Memory B cell (primary cell): ENCODE measurements around the gene OR2T5.
"Not testable (repeated sequence)": the region's sequence is repeated elsewhere in the genome, so short reads cannot be mapped to it uniquely, and the experiment has no call there.

ENCODE experiments used
- ATAC-seq: fragments of 150-1000 bp; cut with Tn5 transposase; 2 replicates; pipeline ENCODE4 v1.10.0; 2021; ENCODE audit warnings: low read depth, mild to moderate bottlenecking, moderate library complexity
- DNase-seq, 2 donors: peaks; one replicate each; pipeline ENCODE4 v3.0.0; 2022; ENCODE audit warnings: low spot score in 2 of 2
- H3K27ac Mint-ChIP-seq: one replicate; pipeline ENCODE4 v1.8.0; 2022; ENCODE audit warnings: mild to moderate bottlenecking, moderate library complexity, mixed read lengths
- H3K27me3 Mint-ChIP-seq: one replicate; pipeline ENCODE4 v1.8.0; 2022; ENCODE audit warnings: mixed read lengths
- H3K36me3 Mint-ChIP-seq: one replicate; pipeline ENCODE4 v1.8.0; 2022; ENCODE audit warnings: mild to moderate bottlenecking, mixed read lengths
- H3K4me1 Mint-ChIP-seq: one replicate; pipeline ENCODE4 v1.8.0; 2022; ENCODE audit warnings: mixed read lengths
- H3K4me3 Mint-ChIP-seq: one replicate; pipeline ENCODE4 v1.8.0; 2022; ENCODE audit warnings: mild to moderate bottlenecking, moderate library complexity, mixed read lengths
- H3K9me3 Mint-ChIP-seq: one replicate; pipeline ENCODE4 v1.8.0; 2022; ENCODE audit warnings: mixed read lengths

The OR2T5 gene

GRCh38 chr1:248488289-248488688 is at the start of gene OR2T5:
OR2T5 (plus strand) TSS chr1:248488589; CDS start chr1:248488589, 0 bp downstream.
- H3K27ac Mint-ChIP-seq, H3K27me3 Mint-ChIP-seq, H3K4me1 Mint-ChIP-seq, DNase-seq, H3K36me3 Mint-ChIP-seq, ATAC-seq, H3K9me3 Mint-ChIP-seq, H3K4me3 Mint-ChIP-seq: not testable (repeated sequence)

- not testable (repeated sequence) for H3K27me3 Mint-ChIP-seq, DNase-seq, H3K4me3 Mint-ChIP-seq, ATAC-seq, H3K27ac Mint-ChIP-seq, H3K36me3 Mint-ChIP-seq, H3K9me3 Mint-ChIP-seq, H3K4me1 Mint-ChIP-seq
Measured at GRCh38 chr1:248438668-248439067, 49.7 kb upstream of the OR2T5 start.

GRCh38 chr1:248439283-248439682 is 49.1 kb upstream of the OR2T5 start:
- H3K27me3 Mint-ChIP-seq, DNase-seq, H3K27ac Mint-ChIP-seq, H3K4me3 Mint-ChIP-seq, H3K4me1 Mint-ChIP-seq, ATAC-seq, H3K9me3 Mint-ChIP-seq, H3K36me3 Mint-ChIP-seq: not testable (repeated sequence)

GRCh38 chr1:248442500-248443277 is 45.7 kb upstream of the OR2T5 start:
- not testable (repeated sequence) for DNase-seq, H3K27me3 Mint-ChIP-seq, H3K27ac Mint-ChIP-seq, H3K4me3 Mint-ChIP-seq, H3K36me3 Mint-ChIP-seq, ATAC-seq, H3K9me3 Mint-ChIP-seq
- H3K4me1 Mint-ChIP-seq = peaks cover 20% of the 10 kb centered on the region

GRCh38 chr1:248444603-248445002 is 43.8 kb upstream of the OR2T5 start:
- not testable (repeated sequence) for H3K27ac Mint-ChIP-seq, DNase-seq, H3K4me3 Mint-ChIP-seq, ATAC-seq, H3K36me3 Mint-ChIP-seq, H3K9me3 Mint-ChIP-seq, H3K27me3 Mint-ChIP-seq
- H3K4me1 Mint-ChIP-seq = peaks cover 20% of the 10 kb centered on the region

GRCh38 chr1:248445399-248445798 is 43.0 kb upstream of the OR2T5 start, which contains the start of gene OR2T2:
OR2T2 (plus strand) TSS chr1:248445637; CDS start chr1:248452798, 7,161 bp downstream.
- Mint-ChIP-seq H3K4me3 (peak within 1 kb of the TSS; percentile 32), H3K4me1 (peaks cover 24% of the 10 kb centered on the region), H3K27ac (peak within 1 kb of the TSS; percentile 77)
- not testable (repeated sequence) for H3K27me3 Mint-ChIP-seq, H3K36me3 Mint-ChIP-seq, ATAC-seq, H3K9me3 Mint-ChIP-seq, DNase-seq

- not testable (repeated sequence) for DNase-seq, H3K27me3 Mint-ChIP-seq, H3K27ac Mint-ChIP-seq, H3K36me3 Mint-ChIP-seq, H3K9me3 Mint-ChIP-seq, H3K4me3 Mint-ChIP-seq
- peaks cover 27% of the 10 kb centered on the region for H3K4me1 Mint-ChIP-seq
- peak; percentile 89 for ATAC-seq
Measured at GRCh38 chr1:248448409-248449074, 39.8 kb upstream of the OR2T5 start.

- Mint-ChIP-seq H3K27ac (peak overlapping the region; percentile 96), H3K4me3 (peak overlapping the region; percentile 50), H3K4me1 (peaks cover 22% of the 10 kb centered on the region)
- not testable (repeated sequence) for H3K36me3 Mint-ChIP-seq, DNase-seq, ATAC-seq, H3K9me3 Mint-ChIP-seq, H3K27me3 Mint-ChIP-seq
Measured at GRCh38 chr1:248449821-248450465, 38.4 kb upstream of the OR2T5 start.

- peak overlapping the region; percentile 96 for H3K27ac Mint-ChIP-seq
- H3K36me3 Mint-ChIP-seq, ATAC-seq, DNase-seq, H3K9me3 Mint-ChIP-seq, H3K27me3 Mint-ChIP-seq: not testable (repeated sequence)
- peak overlapping the region; percentile 50 for H3K4me3 Mint-ChIP-seq
- H3K4me1 Mint-ChIP-seq = peaks cover 20% of the 10 kb centered on the region
Measured at GRCh38 chr1:248450466-248451145, 37.8 kb upstream of the OR2T5 start.

GRCh38 chr1:248453619-248454018 is 34.8 kb upstream of the OR2T5 start:
- H3K4me3 Mint-ChIP-seq, H3K9me3 Mint-ChIP-seq: not testable (repeated sequence)

GRCh38 chr1:248455045-248455444 is 33.3 kb upstream of the OR2T5 start:
- H3K36me3 Mint-ChIP-seq, H3K4me1 Mint-ChIP-seq, H3K9me3 Mint-ChIP-seq, DNase-seq, H3K4me3 Mint-ChIP-seq, H3K27me3 Mint-ChIP-seq, ATAC-seq, H3K27ac Mint-ChIP-seq: not testable (repeated sequence)

More at GRCh38 chr1:248453619-248454018, 34.8 kb upstream of the OR2T5 start:
- not testable (repeated sequence) for ATAC-seq, H3K36me3 Mint-ChIP-seq, H3K27ac Mint-ChIP-seq, H3K4me1 Mint-ChIP-seq, DNase-seq, H3K27me3 Mint-ChIP-seq

- H3K27ac Mint-ChIP-seq, ATAC-seq, H3K4me3 Mint-ChIP-seq, H3K36me3 Mint-ChIP-seq, H3K27me3 Mint-ChIP-seq, H3K4me1 Mint-ChIP-seq, H3K9me3 Mint-ChIP-seq, DNase-seq: not testable (repeated sequence)
Measured at GRCh38 chr1:248456635-248457034, 31.8 kb upstream of the OR2T5 start.

- not testable (repeated sequence) for H3K27ac Mint-ChIP-seq, H3K4me3 Mint-ChIP-seq, ATAC-seq, H3K36me3 Mint-ChIP-seq, H3K27me3 Mint-ChIP-seq, H3K4me1 Mint-ChIP-seq, H3K9me3 Mint-ChIP-seq, DNase-seq
Measured at GRCh38 chr1:248459117-248459516, 29.3 kb upstream of the OR2T5 start.

- H3K27ac Mint-ChIP-seq = no peak overlapping the region
- H3K9me3 Mint-ChIP-seq = peaks cover 1% of the 10 kb centered on the region
- H3K27me3 Mint-ChIP-seq = peaks cover 4% of the 10 kb centered on the region
- peaks cover 5% of the 10 kb centered on the region for H3K4me1 Mint-ChIP-seq
- peaks cover 5% of the 10 kb centered on the region for H3K36me3 Mint-ChIP-seq
- H3K4me3 Mint-ChIP-seq = no peak overlapping the region
- DNase-seq (no peak), ATAC-seq (no peak)
Measured at GRCh38 chr1:248471154-248471553, 17.2 kb upstream of the OR2T5 start.
